DND-41 (cell line): ENCODE results near the gene WDR70.

Source experiments
- CTCF ChIP-seq: IDR thresholded peaks from 2 replicates; pipeline ENCODE4 v1.5.1; 2012; ENCODE audit warnings: borderline replicate concordance, low read length, moderate library complexity, mild to moderate bottlenecking; ENCODE audit not compliant: poor library complexity, severe bottlenecking; ENCODE audit errors: extremely low read depth
- EZH2 ChIP-seq: IDR thresholded peaks from 3 replicates; pipeline ENCODE4 v1.6.1; 2012; ENCODE audit warnings: borderline replicate concordance, low read depth, mild to moderate bottlenecking, moderate library complexity, low read length, inconsistent platforms; ENCODE audit not compliant: severe bottlenecking

GRCh38 chr5:37757980-37758582, 379.0 kb downstream of the WDR70 start:
- no peak for TF ChIP-seq CTCF
- TF ChIP-seq EZH2: no peak
